ENCODE data around the gene CAMK1D. TPM values are rescaled to one million over a fixed set of nuclear protein-coding genes. Genes with fewer than 3 reads are reported as not detected.

Gene CAMK1D
- total and polyA plus RNA-seq, 2 of the 4 experiments (the other 2 are of a cell fraction): 5.0 to 5.3 TPM

GRCh38 chr10:12513775-12514673 is 164.7 kb downstream of the CAMK1D start:
- Histone ChIP-seq H4K20me1 (ENCODE audit: insufficient read depth, low read length) (no peaks in the 10 kb centered on the region), H2BK15ac (ENCODE audit: low read depth, low read length) (no peak overlapping the region), H3K79me1 (ENCODE audit: low read depth in 1 of 2, low read length in 2 of 2) (no peaks in the 10 kb centered on the region), H3K14ac (replicated peaks; ENCODE audit: low read depth, low read length) (no peak overlapping the region), H3K4me1 (ENCODE audit: control insufficient read depth, insufficient read depth, low read length) (no peaks in the 10 kb centered on the region), H3K18ac (ENCODE audit: low read depth, low read length) (no peak overlapping the region), H3K36me3 (ENCODE audit: control insufficient read depth, insufficient read depth, low read length) (no peaks in the 10 kb centered on the region), H3K27me3 (ENCODE audit: control insufficient read depth, insufficient read depth, low read length) (no peaks in the 10 kb centered on the region), H4K91ac (ENCODE audit: insufficient read depth, low read depth, low read length) (no peak overlapping the region), H3K27ac (ENCODE audit: insufficient read depth, low read length) (no peak overlapping the region), H3K4ac (ENCODE audit: low read depth, low read length) (no peak overlapping the region), H3K56ac (ENCODE audit: extremely low read depth, insufficient read depth, low read length) (no peak overlapping the region), H4K8ac (ENCODE audit: low read depth in 2 of 2, low read length in 2 of 2) (no peak overlapping the region), H3K9me1 (ENCODE audit: insufficient read depth, low read length) (no peaks in the 10 kb centered on the region), H3K4me2 (ENCODE audit: low read depth, low read length) (no peak overlapping the region; the same call in 1 of the 2 replicates), H2AFZ (replicated peaks; ENCODE audit: low read length, poor library complexity) (no peak overlapping the region), H2BK20ac (ENCODE audit: low read depth, low read length) (no peak overlapping the region), H3K4me3 (ENCODE audit: insufficient read depth, low read depth, low read length) (no peak overlapping the region), H3K23ac (ENCODE audit: low read depth, low read length) (no peak overlapping the region), H2BK120ac (ENCODE audit: low read depth, low read length) (no peak overlapping the region), H4K5ac (ENCODE audit: low read depth, low read length) (no peak overlapping the region), H3K9me3 (ENCODE audit: control insufficient read depth, insufficient read depth, low read length) (no peaks in the 10 kb centered on the region), H2BK5ac (ENCODE audit: low read depth, low read length, poor library complexity, severe bottlenecking) (no peak overlapping the region), H2AK9ac (replicated peaks; ENCODE audit: low read depth, low read length, poor library complexity) (no peak overlapping the region), H3K9ac (ENCODE audit: low read depth, low read length) (no peak overlapping the region), H2AK5ac (ENCODE audit: low read depth, low read length) (no peak overlapping the region)
- in situ Hi-C loops (cut with MboI; ENCODE audit: low sequenced_read_pairs) (no loop called here), intact Hi-C loops (cut with micrococcal nuclease) (loop anchor here (2.0 kb wide), 1 partner anchor 19 kb away; no protein-coding TSS in a partner anchor), dilution Hi-C loops (cut with HindIII; ENCODE audit: low sequenced_read_pairs, unreplicated experiment) (no loop called here)
- TF ChIP-seq CHD1 (IDR thresholded peaks at IDR 0.05; ENCODE audit: low read depth, low read length) (no peak), CEBPB (IDR thresholded peaks at IDR 0.05; ENCODE audit: low read depth, low read length) (no peak), BHLHE40 (IDR thresholded peaks at IDR 0.05; ENCODE audit: low read depth, low read length) (no peak), USF2 (IDR thresholded peaks at IDR 0.05; ENCODE audit: low read depth, low read length) (no peak), RCOR1 (IDR thresholded peaks at IDR 0.05; ENCODE audit: insufficient replicate concordance, low read length) (no peak), MXI1 (IDR thresholded peaks at IDR 0.05; ENCODE audit: borderline replicate concordance, low read depth, low read length) (no peak), ELK1 (IDR thresholded peaks at IDR 0.05; ENCODE audit: borderline replicate concordance, low read depth, low read length) (no peak), CTCF (conservative IDR thresholded peaks at IDR 0.05; ENCODE audit: low read depth, low read length) (no peak), MAZ (IDR thresholded peaks at IDR 0.05; ENCODE audit: borderline replicate concordance, low read depth, low read length) (no peak), RFX5 (IDR thresholded peaks at IDR 0.05; ENCODE audit: low read depth, low read length) (no peak), RAD21 (IDR thresholded peaks at IDR 0.05; ENCODE audit: low read length) (no peak), POLR2A (IDR thresholded peaks at IDR 0.05; ENCODE audit: low read depth, low read length) (no peak), MAFK (IDR thresholded peaks at IDR 0.05; ENCODE audit: low read depth, low read length) (no peak)
- peak; percentile 46 for ATAC-seq (ENCODE audit: low read depth)
- ChIA-PET POLR2A (ENCODE audit: unreplicated experiment) (no interaction called here), CTCF (interaction anchor here (0.6 to 1.0 kb wide), 2 partner anchors 21 to 34 kb away, joined by 3 read pairs; no protein-coding TSS in a partner anchor)
- WGBS, 2 experiments (ENCODE audit: extremely low coverage in 2 of 2, insufficient read length in 1 of 2): 0% methylated on average over 1 of the region's 10 CpGs; no CpG with 5 or more reads in 1 of the 2 experiments
- no TSS peak for BruUV-seq (replicated peaks)
- DNase-seq: peak; percentile 38

Data from IMR-90 (cell line).